GM19463 (cell line): Measurements from ENCODE around the gene ABHD17B.
"Not testable (repeated sequence)": the region's sequence is repeated elsewhere in the genome, so short reads cannot be mapped to it uniquely, and the experiment has no call there.

Experiments
- ATAC-seq: cut with Tn5 transposase; IDR thresholded peaks from one replicate; pipeline ENCODE4 v1.9.1; 2021; ENCODE audit warnings: mild to moderate bottlenecking, moderate library complexity; ENCODE audit not compliant: unreplicated experiment

The ABHD17B gene

GRCh38 chr9:71911061-71911907 is at the start of gene ABHD17B, which contains the start of gene C9orf85:
Gene ABHD17B (minus strand): TSS chr9:71911193. CDS start chr9:71875080, 36,113 bp downstream.
Gene C9orf85 (plus strand): TSS chr9:71911639. CDS start chr9:71911735, 96 bp downstream.
- ATAC-seq = peak; percentile 91

GRCh38 chr9:71955300-71955915 is 44.4 kb upstream of the ABHD17B start:
- peak; percentile 85 for ATAC-seq

GRCh38 chr9:71954652-71955051 is 43.7 kb upstream of the ABHD17B start:
- not testable (repeated sequence) for ATAC-seq

DNA sequence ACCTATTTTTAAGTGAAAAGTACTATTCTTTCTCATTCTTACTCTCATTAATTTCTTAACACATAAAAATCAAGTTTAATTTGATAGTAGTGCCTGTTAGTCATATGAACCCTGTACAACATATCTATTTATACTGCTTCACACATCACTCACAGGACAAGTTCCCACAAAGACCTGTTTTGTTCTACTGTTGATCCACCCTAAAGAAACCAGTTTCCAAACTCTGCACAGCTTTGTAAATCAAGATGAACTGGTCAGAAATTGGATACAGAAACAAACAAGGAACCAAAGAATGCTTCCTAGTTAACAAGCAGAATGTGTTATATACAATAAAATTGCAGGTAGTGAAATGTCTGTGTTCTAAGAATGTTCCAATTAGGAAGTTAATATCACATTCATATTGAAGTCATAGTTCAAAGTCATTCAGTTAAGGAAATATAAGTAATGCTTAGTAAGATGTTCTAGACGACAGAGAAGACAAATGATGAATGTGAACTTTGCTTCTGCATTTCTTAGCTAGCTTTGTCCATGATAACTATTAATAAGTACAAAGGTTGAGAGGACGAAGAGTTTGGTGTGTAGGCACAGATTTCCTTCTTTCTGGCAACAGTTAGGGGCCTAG is 33.9 kb upstream of the ABHD17B start:
- ATAC-seq = no peak

GRCh38 chr9:71941998-71942567 is 31.1 kb upstream of the ABHD17B start:
- no peak for ATAC-seq

DNA sequence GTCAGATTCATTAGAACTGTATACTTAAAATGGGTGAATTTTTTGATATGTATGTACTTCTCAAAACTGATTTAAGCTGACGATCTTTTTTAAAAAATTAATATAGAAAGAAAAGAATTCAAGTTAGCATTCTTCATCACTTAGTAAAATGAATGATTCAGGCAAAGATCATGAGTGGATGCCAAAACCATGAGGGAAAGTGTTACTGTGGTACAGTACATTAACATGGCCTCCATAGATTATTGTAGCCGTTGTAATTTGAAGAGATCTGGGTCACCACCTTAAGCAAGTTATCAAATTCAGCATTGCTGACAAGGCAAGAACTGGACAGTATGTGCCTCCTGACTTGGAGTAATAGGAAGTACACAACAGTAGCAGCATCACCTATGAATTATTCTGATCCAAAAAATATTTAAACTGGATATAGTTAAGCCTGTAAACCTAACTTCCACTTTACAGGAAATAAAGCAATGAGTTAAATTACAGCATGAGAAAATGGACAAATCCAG is 30.1 kb upstream of the ABHD17B start:
- no peak for ATAC-seq

DNA sequence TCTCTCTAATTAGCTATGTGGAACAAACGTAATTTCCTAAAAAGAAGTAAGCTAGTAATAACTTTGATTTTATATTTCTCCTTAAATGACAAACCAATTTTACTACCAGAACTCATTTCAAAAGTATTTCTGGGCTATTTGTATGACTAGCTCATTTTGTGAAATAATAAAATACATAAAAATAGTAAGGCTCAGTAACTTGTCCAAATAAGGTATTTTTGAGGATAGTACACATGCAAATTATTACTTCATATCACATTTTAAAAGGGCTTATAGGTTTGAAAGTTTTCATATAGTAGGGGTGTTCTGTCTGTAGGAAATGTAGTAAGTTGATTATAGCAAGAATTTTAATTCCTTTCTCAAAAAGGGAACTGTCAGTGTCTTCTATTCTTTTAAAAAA is 26.9 kb upstream of the ABHD17B start:
- no peak for ATAC-seq

GRCh38 chr9:71937070-71937625 is 26.2 kb upstream of the ABHD17B start:
- no peak for ATAC-seq

DNA sequence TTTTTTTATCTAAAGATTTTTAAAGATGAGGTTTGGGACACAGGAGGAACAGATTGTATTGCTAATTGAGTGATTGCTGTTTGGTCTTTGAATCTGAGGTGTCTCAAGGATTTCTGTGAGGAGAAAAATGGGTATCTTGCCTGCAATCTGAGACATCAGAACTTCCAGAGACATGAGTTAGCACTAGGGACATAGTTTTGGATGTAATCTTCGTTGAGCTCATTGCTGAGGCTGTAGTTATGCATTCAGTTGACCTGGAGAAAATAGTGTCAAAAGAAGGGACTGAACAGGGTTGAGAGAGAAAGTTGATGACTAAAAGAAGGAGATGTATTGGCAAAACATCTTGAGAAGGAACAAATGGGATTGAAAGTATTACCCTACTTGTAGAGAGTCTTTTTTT is 25.1 kb upstream of the ABHD17B start:
- no peak for ATAC-seq

DNA sequence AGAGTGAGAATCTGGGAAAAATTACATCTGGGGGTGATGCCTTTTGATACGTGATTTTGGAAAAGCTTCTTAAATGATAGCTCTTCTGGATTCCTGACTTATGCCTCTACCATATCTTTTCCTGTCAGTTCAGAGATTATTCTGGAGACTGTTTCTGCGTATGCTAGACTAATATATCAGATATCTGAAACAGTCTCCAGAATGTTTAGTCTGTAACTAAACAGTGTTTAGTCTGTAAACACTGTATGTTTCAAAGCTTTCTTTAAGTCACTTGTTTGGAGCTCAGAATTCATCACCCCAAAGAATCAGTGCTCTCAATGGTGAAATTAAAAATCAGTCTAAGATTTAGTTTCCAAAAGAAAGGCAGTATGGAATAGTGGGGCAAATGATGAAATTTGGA is 20.2 kb upstream of the ABHD17B start:
- ATAC-seq = no peak

DNA sequence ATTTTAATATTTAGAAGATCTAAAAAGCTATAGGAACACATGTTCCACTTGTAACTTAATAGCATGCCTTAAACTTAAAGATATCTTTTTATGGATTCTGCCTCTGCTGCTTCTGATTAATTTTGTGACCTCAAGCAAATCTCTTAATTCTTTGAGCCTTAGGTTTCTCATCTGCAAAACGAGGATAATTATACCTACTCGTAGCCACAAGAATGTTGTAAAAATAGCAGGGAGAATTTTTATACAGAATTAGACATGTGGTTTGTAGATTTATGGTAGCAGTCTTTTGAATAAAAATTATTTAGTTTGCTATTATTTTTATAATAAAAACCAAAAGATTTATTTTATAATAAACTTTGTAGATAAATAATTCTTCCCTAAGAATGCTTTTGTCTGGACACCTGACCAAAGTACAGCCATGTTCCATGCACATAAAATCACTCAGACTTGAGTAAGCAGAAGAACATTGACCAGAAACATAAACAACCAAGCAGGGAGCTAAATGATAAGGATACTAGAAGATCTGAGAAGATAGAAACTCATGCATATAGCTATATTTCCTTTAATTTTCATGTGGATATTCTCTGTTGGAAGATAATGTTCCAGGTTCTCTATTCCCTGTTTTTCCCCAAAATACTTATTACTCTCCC is 18.9 kb upstream of the ABHD17B start:
- no peak for ATAC-seq

DNA sequence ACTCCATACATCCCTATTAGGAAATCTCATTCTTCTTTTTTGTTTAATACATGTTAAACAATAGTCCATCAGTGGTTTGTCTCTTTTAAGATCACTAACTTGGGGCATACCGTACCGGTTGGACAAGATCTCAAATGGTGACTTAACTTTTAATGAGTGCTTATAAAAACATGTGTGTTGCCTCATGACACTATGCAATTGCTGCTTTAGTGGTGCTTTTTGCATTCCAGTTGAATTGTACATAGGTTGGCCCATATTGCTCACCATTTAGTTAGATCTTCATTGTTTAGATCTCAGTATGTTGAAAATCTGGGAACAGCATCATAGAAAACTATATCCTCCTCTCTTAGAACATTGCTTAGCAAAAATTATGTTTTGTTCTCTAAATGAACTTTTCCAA is 18.2 kb upstream of the ABHD17B start:
- ATAC-seq = no peak

DNA sequence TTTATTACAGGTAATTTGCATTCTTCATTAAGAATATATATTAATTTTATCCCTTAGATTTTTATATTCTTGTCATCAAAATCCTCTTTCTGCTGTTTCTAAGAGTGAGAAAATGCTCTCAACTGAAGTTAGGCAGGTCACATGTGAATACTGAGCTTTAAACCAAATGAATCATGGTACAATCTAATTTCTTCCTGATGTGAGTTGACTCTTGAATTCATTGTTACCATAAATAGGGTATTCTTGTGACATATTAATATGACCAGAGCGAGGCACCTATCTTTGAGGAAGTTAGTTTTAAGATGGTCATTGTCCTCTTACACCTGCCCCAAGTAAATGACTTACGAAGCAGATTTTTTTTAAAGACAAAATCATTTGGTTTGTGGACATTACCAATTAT is 17.8 kb upstream of the ABHD17B start:
- no peak for ATAC-seq

- no peak for ATAC-seq
Measured at GRCh38 chr9:71928376-71928775, 17.4 kb upstream of the ABHD17B start.

- ATAC-seq = no peak
Measured at GRCh38 chr9:71925834-71926233, 14.8 kb upstream of the ABHD17B start.

- no peak for ATAC-seq
Measured at GRCh38 chr9:71924576-71924975, 13.6 kb upstream of the ABHD17B start.

DNA sequence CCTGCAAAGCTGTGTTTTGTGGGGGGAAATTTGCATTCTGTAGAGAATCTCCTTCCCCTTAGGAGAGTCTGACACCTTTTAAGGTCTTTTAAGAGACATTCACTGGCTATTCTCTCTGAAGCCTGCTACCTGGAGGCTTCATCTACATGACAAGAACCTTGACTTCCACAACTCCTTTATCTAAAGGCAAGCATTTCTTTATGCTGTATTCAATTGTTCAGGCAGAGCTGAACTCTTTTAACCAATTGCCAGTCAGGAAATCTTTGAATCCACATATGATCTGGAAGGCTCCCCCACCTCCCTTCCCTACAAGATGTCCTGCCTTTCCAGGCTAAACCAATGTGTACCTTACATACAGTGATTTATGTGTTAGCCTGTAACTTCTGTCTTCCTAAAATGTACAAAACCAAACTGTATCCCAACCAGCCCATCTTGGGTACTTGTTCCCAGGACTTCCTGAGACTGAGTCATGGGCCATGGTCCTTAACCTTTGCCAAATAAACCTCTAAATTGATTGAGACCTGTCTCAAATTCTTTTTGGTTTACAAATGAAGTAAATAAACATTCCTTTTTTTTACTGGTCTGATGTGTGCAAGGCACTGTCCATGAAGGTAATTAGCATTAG is 10.3 kb upstream of the ABHD17B start:
- ATAC-seq = no peak

DNA sequence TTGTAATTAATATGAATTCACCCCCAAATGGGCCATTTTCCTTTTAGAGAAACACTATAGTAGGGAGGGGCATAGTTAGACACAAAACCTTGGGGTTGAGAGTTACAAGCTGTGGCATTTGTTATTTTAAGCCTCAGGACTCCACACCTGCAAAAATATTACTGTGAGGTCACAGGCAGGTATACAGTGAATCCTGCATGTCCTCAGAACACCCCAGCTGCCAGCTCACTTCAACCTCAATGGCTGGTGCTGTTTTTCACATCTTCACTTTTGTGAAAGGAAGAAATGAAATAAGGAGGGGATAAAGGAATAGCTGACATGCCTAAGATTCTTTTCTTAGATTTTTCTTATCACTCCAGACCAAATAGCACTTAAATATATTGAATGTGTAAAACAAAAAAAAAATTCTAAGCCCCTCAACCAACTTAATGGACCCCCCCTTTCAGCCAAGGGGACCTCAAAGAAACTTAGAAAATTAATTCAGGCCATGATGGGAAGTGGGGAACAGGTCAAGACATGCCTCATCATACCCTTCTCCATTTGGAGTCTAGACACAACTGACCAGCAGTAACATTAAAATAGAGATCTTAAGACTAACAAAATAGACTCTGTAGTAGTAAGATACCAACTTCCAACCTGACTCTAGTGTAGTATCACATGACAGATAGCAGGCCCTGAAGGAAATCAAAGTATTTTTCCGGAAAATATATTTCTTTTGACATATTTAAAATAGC is 9.6 kb upstream of the ABHD17B start:
- no peak for ATAC-seq

GRCh38 chr9:71918419-71918818 is 7.4 kb upstream of the ABHD17B start:
- ATAC-seq = no peak
